Fibroblast of mammary gland (primary cell): ENCODE measurements around the gene THBS2.

ENCODE experiments used
- DNase-seq: peaks from one replicate; pipeline ENCODE4 v3.0.0-alpha.2; 2010; ENCODE audit warnings: low read depth
- H3K4me3 ChIP-seq: 2 replicates; pipeline ENCODE4 v1.5.1; 2011; ENCODE audit warnings: low read depth, mild to moderate bottlenecking, low read length, moderate library complexity; ENCODE audit not compliant: control insufficient read depth
- CTCF ChIP-seq: conservative IDR thresholded peaks from 2 replicates; pipeline ENCODE4 v1.5.1; 2011; ENCODE audit warnings: low read depth, low read length, inconsistent platforms; ENCODE audit not compliant: control insufficient read depth, insufficient read depth

THBS2 gene

GRCh38 chr6:169175360-169175887 is 78.2 kb downstream of the THBS2 start:
- no peak overlapping the region for H3K4me3 ChIP-seq
- TF ChIP-seq CTCF: no peak
- no peak for DNase-seq

DNA sequence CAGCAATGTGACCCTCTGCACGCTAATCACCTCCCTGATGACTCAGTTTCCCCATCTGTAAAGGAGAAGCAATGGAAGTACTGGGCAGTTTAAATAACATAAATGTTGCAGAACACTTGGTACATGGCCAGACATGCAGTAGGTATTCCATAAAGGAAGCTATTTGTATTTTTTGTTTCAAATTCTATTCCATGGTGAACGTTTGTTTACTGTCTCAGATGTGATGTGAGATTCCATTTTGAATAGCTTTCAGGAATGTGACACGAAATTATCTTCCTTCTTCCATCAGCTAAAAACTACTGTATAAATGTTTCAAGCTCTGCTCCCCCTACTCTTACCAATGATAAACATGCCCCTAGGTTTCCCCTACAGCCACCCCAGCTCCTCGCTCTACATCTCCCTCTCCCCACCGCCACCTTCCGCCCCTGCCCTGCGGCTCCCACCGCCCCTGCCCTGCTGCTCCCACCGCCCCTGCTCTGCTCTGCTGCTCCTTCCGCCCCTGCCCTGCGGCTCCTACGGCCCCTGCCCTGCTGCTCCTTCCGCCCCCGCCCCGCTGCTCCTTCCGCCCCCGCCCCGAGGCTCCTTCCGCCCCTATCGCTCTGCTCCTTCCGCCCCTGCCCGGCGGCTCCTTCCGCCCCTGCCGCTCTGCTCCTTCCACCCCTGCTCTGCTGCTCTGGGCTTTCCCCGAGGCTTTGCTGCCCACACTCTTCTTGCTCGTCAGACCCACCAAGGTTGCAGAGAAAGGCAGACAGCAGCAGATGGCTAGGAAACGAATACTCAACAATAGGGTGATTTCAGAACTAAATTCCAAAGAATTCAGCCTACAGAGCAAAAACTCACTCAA is 78.9 kb downstream of the THBS2 start:
- no peak for TF ChIP-seq CTCF
- H3K4me3 ChIP-seq: no peak overlapping the region
- no peak for DNase-seq

DNA sequence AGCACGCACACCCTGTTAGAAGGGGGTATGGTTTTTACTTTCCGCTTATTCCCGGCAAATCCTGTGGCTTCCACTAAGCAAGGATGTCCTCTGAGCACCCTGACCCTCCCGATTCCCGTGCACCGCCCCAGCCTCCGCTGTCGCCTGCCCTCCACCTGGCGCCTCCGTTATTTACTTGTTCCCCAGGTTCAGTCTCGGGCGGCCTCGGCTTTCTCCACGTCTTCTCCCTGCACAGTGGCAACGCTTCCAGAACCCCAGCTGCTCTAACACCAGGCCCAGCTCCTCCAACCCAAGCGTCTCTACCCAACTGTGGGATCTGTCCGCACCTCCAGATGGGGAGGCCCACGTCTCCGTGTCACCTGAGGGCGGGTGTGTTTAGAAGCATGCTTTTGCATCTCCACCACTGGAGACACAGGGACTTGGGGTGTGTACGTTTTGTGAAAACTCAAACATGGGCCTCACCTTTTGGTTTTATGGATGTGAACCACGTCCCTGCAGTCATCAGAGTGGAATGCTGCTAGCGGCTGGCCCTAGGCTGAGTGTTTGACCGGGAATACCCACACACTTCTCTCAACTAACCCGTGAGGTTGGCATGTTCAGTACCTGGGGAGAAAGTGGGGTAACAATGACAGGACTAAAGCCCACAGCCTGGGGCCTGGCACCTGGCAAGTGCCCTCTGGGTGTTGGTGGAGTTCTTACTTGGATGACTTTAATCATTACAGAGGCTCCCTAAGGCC is 79.9 kb downstream of the THBS2 start:
- no peak overlapping the region for H3K4me3 ChIP-seq
- TF ChIP-seq CTCF: no peak
- no peak for DNase-seq

GRCh38 chr6:169172946-169173345 is 80.7 kb downstream of the THBS2 start:
- DNase-seq: peak; percentile 53
- no peak for TF ChIP-seq CTCF
- H3K4me3 ChIP-seq: no peak overlapping the region

GRCh38 chr6:169172456-169172855 is 81.2 kb downstream of the THBS2 start:
- TF ChIP-seq CTCF: no peak
- peak; percentile 94 for DNase-seq
- no peak overlapping the region for H3K4me3 ChIP-seq

DNA sequence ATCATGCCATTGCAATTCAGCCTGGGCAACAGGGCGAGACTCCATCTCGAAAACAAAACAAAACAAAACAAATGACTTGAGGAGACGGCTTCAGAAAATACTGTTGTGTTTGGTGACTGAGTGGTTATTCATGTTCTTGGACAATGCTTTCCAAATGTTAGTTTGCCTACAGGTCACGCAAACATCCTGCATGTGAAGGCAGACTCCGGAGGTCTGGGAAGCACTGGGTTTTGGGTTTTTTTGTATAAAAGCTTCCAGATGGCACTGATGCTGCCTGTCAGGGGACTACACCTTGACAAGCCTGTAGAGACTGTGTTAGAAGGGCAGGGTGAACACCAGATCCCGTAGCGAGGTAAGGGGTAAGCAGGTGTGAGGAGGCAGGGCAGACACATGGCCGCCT is 81.7 kb downstream of the THBS2 start:
- peak; percentile 94 for DNase-seq
- no peak for TF ChIP-seq CTCF

More for the DNA sequence above, 81.7 kb downstream of the THBS2 start:
- no peak overlapping the region for H3K4me3 ChIP-seq
